ENCODE data around the gene SCUBE3.

- TF ChIP-seq CTCF (IDR thresholded peaks at IDR 0.05) (no peak), POLR2A (IDR thresholded peaks at IDR 0.05) (no peak)
Observed at GRCh38 chr6:35170166-35170565, 43.6 kb upstream of the SCUBE3 start.
